Lower leg skin (tissue), 4 donors: ENCODE data around the gene TPK1. TPM values are rescaled to one million over a fixed set of nuclear protein-coding genes. Genes with fewer than 3 reads are reported as not detected.

Source experiments
- DNase-seq, 2 donors: peaks; one replicate each; pipeline ENCODE4 v3.0.0-alpha.2; 2019; ENCODE audit warnings: low spot score in 2 of 2
- H3K4me3 ChIP-seq: fragments of 200-600 bp; sonication (generic); 2 replicates; pipeline ENCODE4 v1.5.1; 2017; ENCODE audit warnings: mild to moderate bottlenecking, low read depth; ENCODE audit not compliant: poor library complexity, severe bottlenecking
- POLR2A ChIP-seq, 2 donors: fragments of 450-650 bp; IDR thresholded peaks; one replicate each; pipeline ENCODE4 v1.6.1; 2016 to 2017; ENCODE audit warnings: antibody characterized with exemption in 2 of 2, mild to moderate bottlenecking in 1 of 2, moderate library complexity in 1 of 2
- WGBS, 2 donors: methylation state at CpG; one replicate each; pipeline ENCODE4 v1.1.5; 2018; 5-methylcytosine and 5-hydroxymethylcytosine counted together
- intact Hi-C: fragments of 100-400 bp; cut with DNase I; formaldehyde crosslinking; loops from one replicate; pipeline ENCODE4 v1.15.0; 2023; ENCODE audit warnings: low total_unique reads
- total RNA-seq, 4 donors: library from RNA; depleted of rRNA; stranded (reverse); fragments of >200 nt; gene quantifications; one replicate each; pipeline ENCODE4 v1.1.0, GENCODE V29; 2016
- TF ChIP-seq, protein P1 (sequence below), 3 donors: fragments of 450-650 bp; IDR thresholded peaks; one replicate each; pipeline ENCODE4 v1.5.1; 2016; ENCODE audit warnings: antibody characterized with exemption in 3 of 3, mild to moderate bottlenecking in 3 of 3, moderate library complexity in 2 of 3

Gene TPK1
- total RNA-seq, 4 donors from 2014 or later = 1.1 to 5.5 (median 3.3) TPM

DNA sequence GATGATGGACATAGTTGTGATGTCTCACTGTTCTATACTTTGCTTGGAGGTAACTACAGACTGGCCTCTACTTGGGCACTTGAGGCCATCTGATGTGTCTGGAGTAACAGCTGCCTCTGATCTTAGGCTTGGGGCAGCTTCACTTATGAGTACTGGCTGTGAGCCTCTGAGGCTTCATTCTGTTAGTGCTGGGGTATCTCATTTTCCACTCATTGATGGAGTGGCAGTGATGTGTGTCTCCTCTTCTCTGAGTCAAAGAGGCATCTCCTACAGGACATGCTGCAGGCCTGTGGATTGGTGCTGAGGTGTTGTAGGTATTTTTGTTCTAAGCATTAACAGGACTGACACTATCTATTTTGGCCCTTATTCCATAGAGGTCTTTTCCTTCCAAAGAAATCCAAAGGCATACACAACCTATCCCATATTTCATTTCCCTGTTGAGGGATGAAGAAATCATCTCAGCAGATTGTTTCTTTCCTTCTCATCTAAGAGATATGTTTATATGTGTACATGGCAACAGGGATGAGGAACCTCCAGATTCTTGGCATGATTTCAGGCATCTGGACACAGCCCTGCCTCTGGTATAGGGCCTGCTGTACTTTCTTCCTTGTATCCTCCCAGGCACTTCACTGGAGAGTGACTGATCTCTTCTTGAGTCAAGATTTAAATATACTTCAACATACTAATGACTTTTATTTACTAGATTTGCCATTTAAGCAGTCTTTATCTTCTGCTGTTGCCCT, 366.7 kb downstream of the TPK1 start:
- intact Hi-C loops = no loop called here
- peak in 1 of 2 donors; percentile 19 for DNase-seq
- TF ChIP-seq POLR2A (IDR thresholded peaks at IDR 0.05) = no peak
- TF ChIP-seq, protein P1, sequence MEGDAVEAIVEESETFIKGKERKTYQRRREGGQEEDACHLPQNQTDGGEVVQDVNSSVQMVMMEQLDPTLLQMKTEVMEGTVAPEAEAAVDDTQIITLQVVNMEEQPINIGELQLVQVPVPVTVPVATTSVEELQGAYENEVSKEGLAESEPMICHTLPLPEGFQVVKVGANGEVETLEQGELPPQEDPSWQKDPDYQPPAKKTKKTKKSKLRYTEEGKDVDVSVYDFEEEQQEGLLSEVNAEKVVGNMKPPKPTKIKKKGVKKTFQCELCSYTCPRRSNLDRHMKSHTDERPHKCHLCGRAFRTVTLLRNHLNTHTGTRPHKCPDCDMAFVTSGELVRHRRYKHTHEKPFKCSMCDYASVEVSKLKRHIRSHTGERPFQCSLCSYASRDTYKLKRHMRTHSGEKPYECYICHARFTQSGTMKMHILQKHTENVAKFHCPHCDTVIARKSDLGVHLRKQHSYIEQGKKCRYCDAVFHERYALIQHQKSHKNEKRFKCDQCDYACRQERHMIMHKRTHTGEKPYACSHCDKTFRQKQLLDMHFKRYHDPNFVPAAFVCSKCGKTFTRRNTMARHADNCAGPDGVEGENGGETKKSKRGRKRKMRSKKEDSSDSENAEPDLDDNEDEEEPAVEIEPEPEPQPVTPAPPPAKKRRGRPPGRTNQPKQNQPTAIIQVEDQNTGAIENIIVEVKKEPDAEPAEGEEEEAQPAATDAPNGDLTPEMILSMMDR (IDR thresholded peaks at IDR 0.05) = no peak
- H3K4me3 ChIP-seq = no peak overlapping the region

DNA sequence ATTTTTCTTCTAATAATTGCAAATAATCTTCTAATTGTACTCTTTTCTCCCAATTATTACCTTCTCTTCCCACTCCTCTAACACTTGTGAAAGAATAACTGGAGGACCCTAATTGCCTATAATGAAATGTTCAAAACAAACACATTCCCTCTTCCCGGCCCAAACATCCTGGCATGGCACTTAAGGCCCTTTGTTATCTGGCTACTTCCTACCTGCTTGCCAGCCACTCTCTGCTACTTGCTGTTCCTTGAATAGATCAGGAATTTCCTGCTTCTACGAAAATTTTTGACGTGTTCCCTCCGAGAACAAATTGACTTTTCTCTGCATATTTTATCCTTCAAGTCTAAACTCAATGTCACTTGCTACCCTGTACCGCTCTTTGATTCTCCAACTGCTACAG, 376.2 kb downstream of the TPK1 start:
- no peak overlapping the region for H3K4me3 ChIP-seq
- intact Hi-C loops = no loop called here
- WGBS, 2 donors = 63 to 71% methylated on average over 5 of the region's 5 CpGs
- no peak for TF ChIP-seq POLR2A (IDR thresholded peaks at IDR 0.05)
- TF ChIP-seq, protein P1 (IDR thresholded peaks at IDR 0.05) = no peak
- no peak for DNase-seq

GRCh38 chr7:144455040-144455404, 380.8 kb downstream of the TPK1 start:
- H3K4me3 ChIP-seq = no peak overlapping the region
- no peak for TF ChIP-seq POLR2A (IDR thresholded peaks at IDR 0.05)
- TF ChIP-seq, protein P1 (IDR thresholded peaks at IDR 0.05) = no peak
- 77 to 88% methylated on average over 5 of the region's 5 CpGs for WGBS, 2 donors
- intact Hi-C loops = no loop called here
- no peak for DNase-seq

GRCh38 chr7:144454256-144455039, 381.4 kb downstream of the TPK1 start:
- intact Hi-C loops = no loop called here
- TF ChIP-seq, protein P1 (IDR thresholded peaks at IDR 0.05) = no peak
- no peak for TF ChIP-seq POLR2A (IDR thresholded peaks at IDR 0.05)
- WGBS, 2 donors = 84 to 88% methylated on average over 3 of the region's 3 CpGs
- no peak overlapping the region for H3K4me3 ChIP-seq
- no peak for DNase-seq

- WGBS, 2 donors = 89 to 94% methylated on average over 5 of the region's 5 CpGs
- no peak overlapping the region for H3K4me3 ChIP-seq
- DNase-seq = no peak
- intact Hi-C loops = no loop called here
- TF ChIP-seq, protein P1 (IDR thresholded peaks at IDR 0.05) = no peak
- no peak for TF ChIP-seq POLR2A (IDR thresholded peaks at IDR 0.05)
These were observed 383.8 kb downstream of the TPK1 start for GRCh38 chr7:144452064-144452463.
